HepG2 (cell line): Measurements from ENCODE around the gene KTI12. TPM values are rescaled to one million over a fixed set of nuclear protein-coding genes. Genes with fewer than 3 reads are reported as not detected.
A peak's percentile ranks its signal among the peaks of the same experiment; 100 is the strongest.

Source experiments
- ADNP ChIP-seq: sonication (generic); formaldehyde crosslinking; IDR thresholded peaks from 2 replicates; pipeline ENCODE4 v1.4.0; 2020; ENCODE audit warnings: missing genetic modification reagents
- BHLHE40 ChIP-seq: IDR thresholded peaks from 2 replicates; pipeline ENCODE4 v1.6.1; 2011; ENCODE audit warnings: low read length, improper control_type of control experiment
- CEBPG ChIP-seq: IDR thresholded peaks from 2 replicates; pipeline ENCODE4 v1.6.1; 2016
- CREM ChIP-seq, 2 experiments: sonication (generic) in 1 of 2; formaldehyde crosslinking in 1 of 2; IDR thresholded peaks; 2 replicates each; pipeline versions ENCODE4 v1.4.0 to v1.6.1; 2016 to 2020; ENCODE audit warnings: antibody characterized with exemption in 1 of 2, mild to moderate bottlenecking in 1 of 2, missing genetic modification reagents in 1 of 2
- DPF2 ChIP-seq: sonication (generic); formaldehyde crosslinking; IDR thresholded peaks from 2 replicates; pipeline ENCODE4 v1.4.0; 2020; ENCODE audit warnings: mild to moderate bottlenecking, low read depth, missing genetic modification reagents, borderline replicate concordance
- DR1 ChIP-seq: sonication (generic); formaldehyde crosslinking; IDR thresholded peaks from 2 replicates; pipeline ENCODE4 v1.8.0; 2021; ENCODE audit warnings: mild to moderate bottlenecking, missing genetic modification reagents, inconsistent platforms
- FOXJ3 ChIP-seq: sonication (generic); formaldehyde crosslinking; IDR thresholded peaks from 2 replicates; pipeline ENCODE4 v1.4.0; 2020; ENCODE audit warnings: missing genetic modification reagents, mild to moderate bottlenecking, borderline replicate concordance
- HOXA9 ChIP-seq: sonication (generic); formaldehyde crosslinking; IDR thresholded peaks from 2 replicates; pipeline ENCODE4 v1.8.1; 2022; ENCODE audit warnings: missing genetic modification reagents, mild to moderate bottlenecking, moderate library complexity, borderline replicate concordance
- MTA1 ChIP-seq: sonication (generic); formaldehyde crosslinking; IDR thresholded peaks from 2 replicates; pipeline ENCODE4 v1.4.0; 2020; ENCODE audit warnings: missing genetic modification reagents, mild to moderate bottlenecking, borderline replicate concordance
- PAXIP1 ChIP-seq: sonication (generic); formaldehyde crosslinking; conservative IDR thresholded peaks from 2 replicates; pipeline ENCODE4 v1.4.0; 2020; ENCODE audit warnings: mild to moderate bottlenecking, missing genetic modification reagents, moderate library complexity
- PRDM4 ChIP-seq: sonication (generic); formaldehyde crosslinking; IDR thresholded peaks from 2 replicates; pipeline ENCODE4 v1.9.0; 2021; ENCODE audit warnings: missing genetic modification reagents, borderline replicate concordance
- RAD51 ChIP-seq: fragments of 450-650 bp; IDR thresholded peaks from 2 replicates; pipeline ENCODE4 v1.6.1; 2016; ENCODE audit warnings: borderline replicate concordance
- SMAD1 ChIP-seq: sonication (generic); formaldehyde crosslinking; IDR thresholded peaks from 2 replicates; pipeline ENCODE4 v1.4.0; 2020; ENCODE audit warnings: missing genetic modification reagents, low read depth, mild to moderate bottlenecking, borderline replicate concordance
- ZFP41 ChIP-seq: sonication (generic); formaldehyde crosslinking; IDR thresholded peaks from 2 replicates; pipeline ENCODE4 v1.4.0; 2020; ENCODE audit warnings: mild to moderate bottlenecking, missing genetic modification reagents, borderline replicate concordance
- ZFP62 ChIP-seq: sonication (generic); formaldehyde crosslinking; IDR thresholded peaks from 2 replicates; pipeline ENCODE4 v1.4.0; 2020; ENCODE audit warnings: missing genetic modification reagents
- ZNF17 ChIP-seq: sonication (generic); formaldehyde crosslinking; IDR thresholded peaks from 2 replicates; pipeline ENCODE4 v1.5.0; 2020; ENCODE audit warnings: mild to moderate bottlenecking, missing genetic modification reagents
- ZNF414 ChIP-seq: sonication (generic); formaldehyde crosslinking; IDR thresholded peaks from 2 replicates; pipeline ENCODE4 v1.5.0; 2020; ENCODE audit warnings: missing genetic modification reagents
- ZNF576 ChIP-seq: sonication (generic); formaldehyde crosslinking; IDR thresholded peaks from 2 replicates; pipeline ENCODE4 v1.4.0; 2020; ENCODE audit warnings: mild to moderate bottlenecking, missing genetic modification reagents
- ZNF704 ChIP-seq: sonication (generic); formaldehyde crosslinking; IDR thresholded peaks from 2 replicates; pipeline ENCODE4 v1.8.1; 2023; ENCODE audit warnings: mild to moderate bottlenecking, inconsistent platforms, moderate library complexity, missing genetic modification reagents, borderline replicate concordance
- ZNF720 ChIP-seq: sonication (generic); formaldehyde crosslinking; IDR thresholded peaks from 2 replicates; pipeline ENCODE4 v1.4.0; 2020; ENCODE audit warnings: missing genetic modification reagents
- polyA plus RNA-seq, 8 experiments: library from polyadenylated mRNA; depleted of rRNA in 3 of 8; stranded (reverse) in 7 of 8; unstranded in 1 of 8; fragments of >200 nt; fragmentation: Illumina TruSeq in 4 of 8; extraction: Trizol in 4 of 8; gene quantifications; 2 replicates each; pipeline versions ENCODE4 v1.2.1 to v1.2.3, GENCODE V29; 2011 to 2016; ENCODE audit warnings: low read depth in 4 of 8, missing spikeins in 1 of 8, mixed read lengths in 1 of 8; ENCODE audit not compliant: insufficient read depth in 1 of 8
- total RNA-seq, 5 experiments: library from RNA; depleted of rRNA; stranded (reverse); fragments of >200 nt; fragmentation: Illumina TruSeq; extraction: Trizol; gene quantifications; 2 replicates each; pipeline ENCODE4 v1.2.3, GENCODE V29; 2016; ENCODE audit warnings: low read depth in 1 of 5

Gene KTI12
- total and polyA plus RNA-seq, 2 of the 13 experiments (the other 11 are each of a cell fraction or from before 2014, with no cell fraction given) = 7.4 to 10.2 TPM

- 0 out of 2 replicates have a peak, but pooled peaks have one; percentile 59 for TF ChIP-seq ZNF576 (CRISPR knock-in tag)
- no peak for TF ChIP-seq SMAD1 (CRISPR knock-in tag)
- peak; percentile 65; the same call in 1 of the 2 replicates for TF ChIP-seq DR1
- TF ChIP-seq MTA1 = 0 out of 2 replicates have a peak, but pooled peaks have one; percentile 26
- TF ChIP-seq HOXA9 = no peak
- TF ChIP-seq PAXIP1 (CRISPR knock-in tag) = peak; percentile 57
- no peak for TF ChIP-seq PRDM4 (CRISPR knock-in tag)
- no peak for TF ChIP-seq ZNF720
- TF ChIP-seq ZFP62 (CRISPR knock-in tag) = no peak
- peak; percentile 98 for TF ChIP-seq CEBPG
- TF ChIP-seq RAD51 = no peak
- peak; percentile 48; the same call in 1 of the 2 replicates for TF ChIP-seq FOXJ3 (CRISPR knock-in tag)
- peak; percentile 66 for TF ChIP-seq ZNF414 (CRISPR knock-in tag)
- TF ChIP-seq BHLHE40 = no peak
- TF ChIP-seq ZNF704 (CRISPR knock-in tag) = no peak
- TF ChIP-seq ZFP41 (CRISPR knock-in tag) = no peak
- TF ChIP-seq CREM (IDR thresholded peaks at IDR 0.05) = peak; percentile 77
- no peak for TF ChIP-seq CREM (CRISPR knock-in tag; IDR thresholded peaks at IDR 0.05)
- TF ChIP-seq ZNF17 (CRISPR knock-in tag) = no peak
- no peak for TF ChIP-seq DPF2 (CRISPR knock-in tag)
- TF ChIP-seq ADNP = no peak
Observed at GRCh38 chr1:52055066-52055865, 21.7 kb upstream of the KTI12 start, which contains the start of gene TXNDC12 (continued).
